ENCODE results near the gene GATAD1.
"Not testable (repeated sequence)": the region's sequence is repeated elsewhere in the genome, so short reads cannot be mapped to it uniquely, and the experiment has no call there.

GATAD1 gene

DNA sequence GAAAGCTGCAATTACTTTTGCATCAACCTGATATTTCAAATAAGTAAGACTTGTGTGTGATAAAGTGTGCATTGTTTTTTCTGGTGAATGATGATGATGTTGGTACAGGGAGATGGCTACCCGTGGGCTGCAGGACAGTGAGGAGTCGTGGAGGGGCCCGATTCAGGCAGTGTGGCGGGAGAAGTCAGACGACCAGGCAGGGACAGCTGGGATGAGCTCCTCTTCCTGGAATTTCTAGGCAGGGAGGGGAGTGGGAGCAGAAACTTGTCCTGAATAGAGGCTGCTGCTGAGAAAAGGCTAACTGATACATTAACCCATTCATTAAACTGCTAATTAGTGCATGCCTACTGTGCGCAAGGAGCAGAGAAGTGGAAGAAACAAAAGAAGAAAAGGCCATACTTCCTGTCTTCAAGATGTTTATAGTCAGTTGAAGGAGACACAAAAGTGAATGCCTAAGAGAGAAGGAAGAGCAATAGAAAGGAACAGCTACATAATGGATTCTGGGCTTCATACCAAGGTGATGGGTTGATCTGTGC lies 9.3 kb upstream of the GATAD1 start:
- DNase-seq, result no peak

DNA sequence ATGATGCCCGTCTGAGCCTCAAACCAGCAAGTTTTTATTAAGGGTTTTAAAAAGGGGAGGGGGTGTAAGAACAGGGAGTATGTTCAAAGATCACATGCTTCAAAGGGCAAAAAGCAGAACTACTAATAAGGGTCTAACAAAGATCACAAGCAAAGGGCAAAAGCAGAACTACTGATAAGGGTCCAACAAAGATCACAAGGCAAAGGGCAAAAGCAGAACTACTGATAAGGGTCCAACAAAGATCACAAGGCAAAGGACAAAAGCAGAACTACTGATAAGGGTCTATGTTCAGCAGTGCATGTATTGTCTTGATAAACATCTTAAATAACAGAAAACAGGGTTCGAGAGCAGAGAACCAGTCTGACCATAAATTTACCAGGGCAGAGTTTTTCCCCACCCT lies 4.6 kb upstream of the GATAD1 start:
- DNase-seq, result not testable (repeated sequence)

GRCh38 chr7:92446869-92447344 lies 375 bp upstream of the GATAD1 start:
- DNase-seq, result no peak

DNA sequence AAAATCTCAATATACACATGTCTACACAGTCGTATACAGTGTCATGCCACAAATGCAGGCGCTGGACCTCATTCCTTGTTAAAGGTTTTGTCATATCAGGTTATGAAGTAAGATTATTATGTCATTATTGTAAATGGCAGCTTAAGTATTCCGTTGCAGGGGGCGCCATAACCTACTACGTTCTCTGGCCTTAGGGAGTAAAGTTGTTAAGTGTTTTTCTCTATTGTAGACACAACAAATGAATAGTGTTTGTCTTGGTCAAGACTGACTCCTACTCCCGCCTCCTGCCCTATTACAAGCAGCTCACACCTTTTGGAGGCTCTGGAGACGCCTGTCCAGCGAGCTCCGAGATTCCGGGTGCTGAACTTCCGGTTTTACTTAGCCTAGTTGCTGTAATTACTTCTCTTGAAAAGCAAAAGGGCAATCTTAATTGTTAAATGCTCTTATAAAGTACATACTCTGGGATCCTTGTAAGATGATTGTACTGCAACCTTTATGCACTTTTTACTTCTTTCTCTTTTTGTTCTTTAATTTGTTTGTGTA lies 994 bp downstream of the GATAD1 start:
- no peak for DNase-seq

- DNase-seq, result no peak
Observed at GRCh38 chr7:92451645-92452044, 4.4 kb downstream of the GATAD1 start.

DNA sequence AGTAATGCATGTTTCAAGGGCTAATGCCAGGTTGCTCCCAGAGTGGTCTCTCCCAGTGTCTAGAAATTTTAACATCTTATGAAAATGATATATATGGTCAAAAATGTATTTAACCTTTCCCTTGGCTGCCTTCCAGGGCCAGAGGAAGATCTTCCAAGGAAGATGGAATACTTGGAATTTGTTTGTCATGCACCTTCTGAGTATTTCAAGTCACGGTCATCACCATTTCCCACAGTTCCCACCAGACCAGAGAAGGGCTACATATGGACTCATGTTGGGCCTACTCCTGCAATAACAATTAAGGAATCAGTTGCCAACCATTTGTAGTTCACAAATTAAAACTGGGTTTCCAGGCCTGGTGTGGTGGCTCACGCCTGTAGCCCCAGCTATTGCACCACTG lies 9.0 kb downstream of the GATAD1 start:
- no peak for DNase-seq

DNA sequence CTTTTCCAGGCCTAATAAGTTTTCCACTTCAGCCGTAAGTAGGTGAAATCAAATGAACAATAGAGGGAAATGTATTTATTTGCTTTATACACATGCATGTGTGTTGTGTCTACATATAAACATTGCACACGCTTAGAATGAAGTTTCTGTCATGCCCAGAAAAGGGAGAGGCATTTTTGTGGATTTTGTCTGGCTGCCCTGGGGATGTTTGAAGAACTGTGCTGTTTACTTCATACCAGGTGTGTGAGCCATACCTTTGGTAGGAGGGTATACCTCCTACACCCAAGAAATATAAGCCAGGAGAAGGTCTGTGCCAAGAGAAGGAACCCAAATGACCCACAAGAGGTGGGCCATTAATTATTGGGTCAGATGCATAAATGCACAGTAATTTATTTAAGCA lies 12.8 kb downstream of the GATAD1 start:
- no peak for DNase-seq

- no peak for DNase-seq
Observed at GRCh38 chr7:92460510-92460909, 13.2 kb downstream of the GATAD1 start.

DNA sequence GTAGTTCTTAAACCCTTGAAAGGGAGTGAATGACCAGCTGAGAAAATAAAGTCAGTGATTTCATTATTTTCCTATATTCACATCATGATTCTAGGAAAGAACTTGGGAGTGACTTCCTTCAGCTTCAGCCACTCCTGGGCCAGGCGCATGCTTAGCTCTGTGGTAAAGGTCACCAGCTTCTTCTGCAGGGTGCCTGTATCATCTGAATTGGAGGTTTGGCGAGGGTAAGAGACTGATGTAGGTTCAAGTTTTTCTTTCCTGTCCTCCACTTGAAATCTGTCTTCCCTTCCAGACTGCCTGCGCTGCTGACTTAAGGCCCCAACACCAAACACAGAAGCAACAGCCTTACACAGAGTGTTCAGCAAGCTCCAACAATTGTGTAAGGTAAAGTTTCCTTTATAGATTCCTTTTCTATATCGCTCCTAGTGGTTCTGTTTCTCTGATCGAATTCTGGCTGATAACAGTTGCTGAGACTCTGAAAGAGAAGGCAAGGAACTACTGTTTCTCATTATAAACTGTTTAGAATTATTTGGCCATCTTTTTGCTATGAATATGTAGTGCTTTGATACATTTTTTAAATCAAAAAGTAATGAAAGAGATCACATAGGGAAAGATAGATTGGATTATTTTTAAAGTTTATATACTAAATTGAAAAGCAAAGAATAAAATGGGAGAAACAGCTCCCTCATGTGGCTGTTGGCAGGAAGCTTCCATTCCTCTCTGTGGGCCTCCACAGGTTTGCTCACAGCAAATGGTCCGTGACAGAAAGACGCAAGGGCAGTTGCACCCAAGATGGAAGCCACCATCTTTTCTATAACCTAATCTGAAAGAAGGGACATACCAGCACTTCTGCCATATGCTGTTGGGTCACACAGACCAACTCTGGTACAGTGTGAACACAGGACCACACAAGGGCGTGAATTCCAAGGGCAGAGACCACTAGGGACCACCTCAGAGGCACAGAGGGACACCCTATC lies 14.0 kb downstream of the GATAD1 start:
- peak; percentile 24 for DNase-seq

DNA sequence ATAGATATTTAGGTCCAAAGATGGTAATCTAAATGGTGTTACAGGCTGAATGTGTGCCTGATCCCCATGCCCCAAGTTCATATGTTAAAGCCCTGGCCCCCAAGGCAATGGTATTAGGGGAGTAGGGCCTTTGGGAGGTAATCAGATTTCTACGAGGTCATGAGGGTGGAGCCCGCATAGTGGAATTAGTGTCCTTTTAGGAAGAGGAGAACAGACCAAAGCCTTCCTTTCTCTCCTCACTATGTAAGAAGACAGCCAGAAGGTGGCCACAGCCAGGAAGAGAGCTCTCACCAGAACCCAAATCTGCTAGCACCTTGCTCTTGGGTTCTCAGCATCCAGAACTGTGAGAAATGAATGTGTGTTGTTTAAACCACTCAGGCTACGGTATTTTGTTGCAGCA lies 15.3 kb downstream of the GATAD1 start:
- DNase-seq, result no peak

GRCh38 chr7:92464515-92464914 lies 17.2 kb downstream of the GATAD1 start:
- DNase-seq, result no peak

DNA sequence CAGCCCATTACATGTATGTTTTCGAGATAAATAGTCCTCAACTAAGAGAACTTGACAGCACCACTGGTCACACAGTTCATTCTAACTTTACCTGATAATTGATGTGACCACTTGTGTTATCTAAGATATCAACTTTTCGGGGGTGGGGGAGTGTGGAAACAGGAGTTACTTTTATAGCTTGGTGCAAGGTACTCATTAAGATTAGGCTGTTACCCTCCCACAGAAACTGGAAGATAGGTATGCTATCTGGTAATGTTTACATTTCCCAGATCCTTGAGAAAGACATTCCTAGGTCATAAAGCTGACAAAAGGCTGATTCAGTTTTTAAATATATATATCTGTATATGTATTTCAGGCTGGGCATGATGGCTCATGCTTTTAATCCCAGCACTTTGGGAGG lies 19.4 kb downstream of the GATAD1 start:
- DNase-seq, result no peak

DNA sequence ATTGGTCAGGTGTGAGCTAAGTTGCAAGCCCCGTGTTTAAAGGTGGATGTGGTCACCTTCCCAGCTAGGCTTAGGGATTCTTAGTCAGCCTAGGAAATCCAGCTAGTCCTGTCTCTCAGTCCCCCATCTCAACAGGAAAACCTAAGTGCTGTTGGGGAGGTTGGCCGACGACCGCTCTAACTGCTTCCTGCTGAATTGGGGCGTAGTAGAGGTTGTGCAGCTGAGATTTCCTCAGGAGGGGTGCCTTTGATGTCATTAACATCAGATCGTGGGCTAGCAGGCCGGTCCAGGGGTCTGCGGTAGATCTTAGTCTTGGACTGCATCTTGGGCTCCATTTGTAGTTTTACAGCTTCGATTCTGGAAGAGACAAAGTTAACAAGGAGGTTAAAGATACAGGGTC lies 21.3 kb downstream of the GATAD1 start:
- DNase-seq, result not testable (repeated sequence)

- not testable (repeated sequence) for DNase-seq
Observed at GRCh38 chr7:92473989-92474388, 26.7 kb downstream of the GATAD1 start.

DNA sequence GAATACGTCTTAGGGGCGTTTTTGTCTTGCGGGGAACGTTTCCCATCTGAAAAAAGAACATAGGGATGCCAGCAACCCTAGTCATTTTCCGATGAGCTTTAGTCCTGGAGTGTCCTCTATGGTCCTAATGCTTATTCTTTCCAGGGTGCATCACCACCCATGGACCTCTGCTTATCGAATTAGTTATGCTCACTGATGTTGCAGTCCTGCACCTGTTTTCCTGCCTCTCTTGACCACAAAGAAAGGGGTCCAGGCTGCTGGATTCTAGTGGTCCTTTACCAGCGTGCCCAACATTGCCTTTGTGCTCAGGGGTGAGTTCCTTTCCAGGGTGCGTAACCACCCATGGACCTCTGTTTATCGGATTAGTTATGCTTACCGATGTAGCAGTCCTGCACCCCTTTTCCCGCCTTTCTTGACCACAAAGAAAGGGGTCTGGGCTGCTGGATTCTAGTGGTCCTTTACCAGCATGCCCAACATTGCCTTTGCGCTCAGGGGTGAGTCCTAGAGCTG lies 28.0 kb downstream of the GATAD1 start:
- not testable (repeated sequence) for DNase-seq

- DNase-seq, result not testable (repeated sequence)
Observed at GRCh38 chr7:92475851-92476590, 28.7 kb downstream of the GATAD1 start.

GRCh38 chr7:92477681-92478080 lies 30.4 kb downstream of the GATAD1 start, which contains the start of gene ERVW-1:
Gene ERVW-1, minus strand, starts transcription at chr7:92477946. Its CDS starts 7,565 bp downstream, at chr7:92470381.
- not testable (repeated sequence) for DNase-seq

DNA sequence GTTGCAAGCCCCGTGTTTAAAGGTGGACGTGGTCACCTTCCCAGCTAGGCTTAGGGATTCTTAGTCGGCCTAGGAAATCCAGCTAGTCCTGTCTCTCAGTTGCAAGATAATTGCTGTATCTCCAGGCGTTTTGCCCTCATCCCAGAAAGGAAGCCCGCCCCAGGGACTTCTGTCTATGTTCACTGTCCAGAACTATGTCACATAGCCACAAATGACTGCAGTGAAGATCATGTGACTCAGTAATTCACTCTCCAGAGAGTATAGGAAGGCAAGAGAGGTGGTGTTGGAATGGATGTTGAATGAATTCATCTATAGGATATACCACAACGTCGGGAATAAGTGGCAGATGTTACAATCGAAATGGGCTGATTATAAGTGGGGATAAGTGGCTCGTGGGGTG lies 30.8 kb downstream of the GATAD1 start:
- DNase-seq, result no peak

GRCh38 chr7:92478711-92479110 lies 31.4 kb downstream of the GATAD1 start:
- no peak for DNase-seq

DNA sequence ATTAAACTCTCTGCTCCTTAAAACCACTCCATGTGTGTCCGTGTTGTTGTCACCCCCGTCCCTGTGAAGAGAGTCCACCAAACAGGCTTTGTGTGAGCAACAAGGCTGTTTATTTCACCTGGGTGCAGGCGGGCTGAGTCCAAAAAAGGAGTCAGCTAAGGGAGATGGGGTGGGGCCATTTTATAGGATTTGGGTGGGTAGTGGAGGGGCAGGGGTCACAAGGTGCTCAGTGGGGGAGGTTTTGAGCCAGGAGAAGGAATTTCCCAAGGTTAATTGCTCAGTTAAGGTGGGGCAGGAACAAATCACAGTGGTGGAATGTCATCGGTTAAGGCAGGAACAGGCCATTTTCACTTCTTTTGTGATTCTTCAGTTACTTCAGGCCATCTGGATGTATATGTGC lies 31.9 kb downstream of the GATAD1 start:
- DNase-seq, result not testable (repeated sequence)

DNA sequence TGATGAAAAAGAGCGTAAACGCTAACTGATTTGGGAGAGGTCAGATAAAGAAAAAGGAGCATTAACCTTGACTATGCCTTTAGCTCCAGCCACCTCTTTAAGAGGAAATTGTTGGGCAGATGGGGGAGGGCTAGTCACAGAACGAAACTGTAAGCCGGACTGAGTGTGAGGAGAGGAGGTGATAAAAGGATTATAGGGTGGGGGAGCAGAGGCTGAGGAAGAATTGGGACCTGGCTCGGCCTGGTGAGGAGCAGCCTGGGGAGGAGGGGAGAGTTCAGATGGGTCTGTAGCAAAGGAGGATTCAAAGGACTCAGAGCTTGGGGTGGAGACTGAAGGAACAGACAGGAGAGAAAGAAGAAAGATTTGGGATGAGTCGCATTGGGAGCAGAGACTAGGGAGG lies 36.3 kb downstream of the GATAD1 start:
- DNase-seq, result not testable (repeated sequence)

- not testable (repeated sequence) for DNase-seq
Observed at GRCh38 chr7:92484226-92484625, 36.9 kb downstream of the GATAD1 start.

Data from NCI-H1092 (cell line).